HG03097 (cell line): Measurements from ENCODE around the gene ZNF674.
"Not testable (repeated sequence)": the region's sequence is repeated elsewhere in the genome, so short reads cannot be mapped to it uniquely, and the experiment has no call there.

Experiments
- ATAC-seq: cut with Tn5 transposase; IDR thresholded peaks from one replicate; pipeline ENCODE4 v1.9.1; 2021; ENCODE audit not compliant: unreplicated experiment, low FRiP score

Gene ZNF674

DNA sequence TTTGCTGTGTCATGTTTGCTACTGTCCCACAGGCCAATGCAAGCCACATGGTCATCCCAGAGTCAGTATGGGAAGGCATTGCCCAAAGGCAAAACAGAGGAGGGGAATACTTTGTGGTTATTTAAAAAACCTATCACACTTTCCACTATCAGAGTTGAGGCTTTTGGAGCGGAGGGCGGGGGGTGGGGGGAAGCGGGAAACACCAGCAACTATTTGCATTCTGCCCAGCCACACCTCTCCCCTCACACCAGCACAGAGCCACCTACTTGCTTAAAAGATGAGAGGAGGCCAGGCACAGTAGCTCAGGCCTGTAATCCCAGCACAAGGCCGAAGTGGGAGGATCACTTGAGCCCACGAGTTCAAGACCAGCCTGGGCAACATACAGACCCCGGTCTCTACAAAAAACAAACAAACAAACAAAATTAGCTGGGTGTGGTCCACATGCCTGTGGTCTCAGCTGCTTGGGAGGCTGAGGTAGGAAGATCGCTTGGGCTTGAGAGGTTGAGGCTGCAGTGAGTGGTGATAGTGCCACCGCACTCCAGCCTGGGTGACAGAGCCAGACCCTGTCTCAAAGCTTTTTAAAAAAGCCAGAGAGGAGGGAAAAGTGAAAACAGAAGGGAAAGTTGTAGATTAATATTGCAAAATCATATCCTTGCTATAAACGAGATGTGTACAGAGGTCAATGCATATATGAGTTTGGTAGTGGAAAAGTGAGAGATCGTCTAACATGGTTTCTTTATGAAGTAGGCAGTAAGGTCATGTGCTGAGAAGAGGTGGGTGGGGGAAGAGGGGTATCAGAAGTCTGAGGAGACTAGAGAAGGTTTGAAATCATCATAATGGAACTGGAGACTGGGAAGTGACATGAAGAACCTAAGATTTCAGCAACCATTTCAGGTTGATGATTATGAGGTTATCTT is 26.5 kb upstream of the ZNF674 start:
- no peak for ATAC-seq

- ATAC-seq: no peak
Measured at GRCh38 chrX:46569621-46570020, 24.4 kb upstream of the ZNF674 start.

GRCh38 chrX:46567388-46567787 is 22.2 kb upstream of the ZNF674 start:
- ATAC-seq: no peak

GRCh38 chrX:46561824-46562657 is 16.8 kb upstream of the ZNF674 start:
- ATAC-seq: peak; percentile 94

DNA sequence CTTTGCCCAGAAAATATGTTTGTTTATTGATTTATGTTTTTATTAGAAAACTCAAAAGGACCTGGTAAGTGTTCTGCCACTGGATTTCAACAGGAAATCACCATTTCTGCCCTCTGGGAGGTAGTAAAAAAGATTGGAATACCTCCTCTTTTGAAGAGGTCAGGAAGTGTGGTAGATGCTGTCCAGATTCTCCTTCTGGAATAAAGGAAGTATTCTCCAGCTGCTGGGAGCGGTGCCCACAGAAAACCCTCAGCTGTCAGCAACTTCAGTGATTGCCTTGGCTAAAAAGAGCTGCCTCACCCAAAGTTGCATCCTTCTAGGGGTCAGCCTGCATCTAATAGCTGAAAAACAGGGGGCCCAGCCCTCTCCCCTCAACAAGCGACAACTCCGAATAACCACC is 13.8 kb upstream of the ZNF674 start:
- no peak for ATAC-seq

- no peak for ATAC-seq
Measured at GRCh38 chrX:46554942-46555341, 9.7 kb upstream of the ZNF674 start.

DNA sequence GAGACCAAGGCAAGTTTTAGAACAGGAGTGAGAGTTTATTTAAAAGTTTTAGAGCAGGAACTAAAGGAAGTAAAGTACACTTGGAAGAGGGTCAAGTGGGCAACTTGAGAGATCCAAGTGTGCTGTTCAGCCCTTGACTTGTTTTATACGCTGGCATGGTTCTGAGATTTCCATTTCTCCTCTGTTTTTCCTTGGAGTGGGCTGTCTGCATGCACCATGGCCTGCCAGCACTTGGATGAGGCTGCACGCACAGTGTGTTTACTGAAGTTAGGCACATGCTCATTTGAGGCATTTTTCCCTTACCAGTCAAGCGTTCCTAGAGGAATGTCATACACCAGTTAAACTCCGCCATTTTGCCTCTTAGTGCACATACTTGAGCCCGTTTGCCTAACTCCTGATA is 8.7 kb upstream of the ZNF674 start:
- no peak for ATAC-seq

DNA sequence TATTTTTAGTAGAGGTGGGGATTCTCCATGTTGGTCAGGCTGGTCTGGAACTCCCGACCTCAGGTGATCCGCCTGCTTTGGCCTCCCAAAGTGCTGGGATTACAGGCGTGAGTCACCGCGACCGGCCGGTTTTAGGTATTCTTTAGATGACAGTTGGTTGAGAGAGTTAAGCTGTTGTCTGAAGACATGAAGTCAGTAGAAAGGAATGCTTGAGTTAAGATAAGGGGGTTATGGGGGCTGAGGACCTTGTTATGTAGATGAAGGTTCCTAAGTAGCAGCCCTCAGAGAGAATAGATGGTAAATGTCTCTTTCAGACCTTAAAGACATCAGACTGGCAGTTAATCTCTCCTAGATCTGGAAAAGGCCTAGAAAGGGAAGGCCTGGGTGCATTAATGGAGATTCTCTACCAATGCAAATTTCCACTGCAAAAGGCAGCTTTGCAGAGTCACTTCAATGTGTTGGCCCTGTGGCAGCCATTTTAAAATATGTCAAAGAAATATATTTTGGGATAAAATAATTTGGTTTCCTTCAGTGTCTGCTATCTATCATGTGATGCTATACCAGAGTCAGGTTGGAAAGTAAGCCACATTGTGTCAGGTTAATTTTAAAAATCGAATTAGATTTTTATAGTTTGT is 6.4 kb upstream of the ZNF674 start:
- no peak for ATAC-seq

- ATAC-seq: no peak
Measured at GRCh38 chrX:46549914-46550313, 4.7 kb upstream of the ZNF674 start.

- ATAC-seq: no peak
Measured at GRCh38 chrX:46547857-46548256, 2.6 kb upstream of the ZNF674 start.

- not testable (repeated sequence) for ATAC-seq
Measured at GRCh38 chrX:46544527-46544926, 694 bp downstream of the ZNF674 start.

GRCh38 chrX:46543441-46543840 is 1.8 kb downstream of the ZNF674 start:
- no peak for ATAC-seq

- no peak for ATAC-seq
Measured at GRCh38 chrX:46531442-46531841, 13.8 kb downstream of the ZNF674 start.

DNA sequence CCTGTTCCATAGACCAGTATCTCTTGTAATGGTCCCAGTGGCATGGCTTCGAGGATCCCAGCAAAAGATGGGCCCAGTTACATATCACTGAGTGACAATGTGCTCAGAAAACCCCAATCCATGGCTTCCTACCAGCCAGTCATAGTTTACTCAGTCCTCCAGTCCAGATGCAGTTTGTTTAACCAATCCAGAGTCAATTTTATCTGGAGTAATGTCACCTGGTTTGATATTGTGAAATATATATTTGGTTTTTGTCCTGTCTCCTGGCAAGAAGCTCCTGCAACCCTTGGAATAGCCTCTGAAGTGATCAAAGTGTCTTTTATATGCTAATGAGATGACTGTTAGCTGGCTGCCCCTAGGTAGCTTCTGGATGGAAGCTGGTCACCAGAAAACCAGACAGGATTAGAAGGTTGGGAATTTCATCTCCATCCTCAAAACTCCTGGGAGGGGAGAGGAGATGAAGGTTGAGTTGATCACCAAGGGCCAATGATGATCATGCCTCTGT is 14.8 kb downstream of the ZNF674 start:
- not testable (repeated sequence) for ATAC-seq

DNA sequence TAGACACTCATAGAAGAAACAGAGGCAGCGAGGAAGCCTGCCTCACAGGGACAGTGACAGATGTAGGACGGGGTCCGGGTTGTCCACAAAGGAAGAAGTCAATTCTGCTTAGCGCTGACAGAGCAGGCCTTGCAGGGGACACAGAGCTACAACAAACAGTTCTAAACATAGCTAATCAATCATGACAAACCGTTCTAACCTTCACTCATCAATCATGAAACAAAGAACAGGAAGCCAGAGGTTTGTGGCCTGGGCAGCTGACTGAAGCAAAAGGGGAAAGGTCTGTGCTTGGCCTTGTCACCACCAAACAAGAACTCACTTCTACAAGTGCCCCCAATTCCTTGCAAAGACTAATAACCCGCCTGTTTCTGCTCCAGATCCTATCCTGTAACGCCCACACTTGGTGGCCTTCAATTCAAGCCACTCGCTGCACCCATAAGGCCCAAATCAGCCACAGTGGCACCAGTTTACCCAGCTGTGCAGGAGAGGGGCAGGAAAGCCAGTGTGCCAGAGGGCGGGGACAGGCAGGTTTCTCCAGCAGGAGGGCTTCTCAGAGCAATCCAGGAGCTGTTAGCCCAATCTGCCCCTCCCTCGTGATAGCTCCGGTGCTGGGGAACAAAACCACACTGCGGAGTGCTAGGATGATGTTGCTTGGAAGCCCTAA is 15.3 kb downstream of the ZNF674 start:
- not testable (repeated sequence) for ATAC-seq

DNA sequence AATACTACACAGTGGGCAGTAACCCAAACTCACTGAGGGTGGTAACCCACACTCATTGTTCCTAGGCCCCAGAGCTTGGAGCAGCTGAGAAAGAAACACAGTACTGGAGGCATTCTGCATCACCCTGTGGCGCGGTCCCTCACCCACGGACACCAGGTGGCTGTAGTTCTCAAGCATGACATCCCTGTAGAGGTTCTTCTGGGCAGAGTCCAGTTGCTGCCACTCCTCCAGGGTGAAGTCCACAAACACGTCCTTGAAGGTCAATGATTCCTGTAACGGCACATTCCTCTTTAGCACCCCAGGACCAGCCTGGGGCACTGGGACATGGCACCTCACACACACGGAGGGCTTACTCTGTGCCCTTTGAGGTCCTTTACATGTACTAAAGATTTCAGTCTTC is 16.6 kb downstream of the ZNF674 start:
- ATAC-seq: not testable (repeated sequence)

DNA sequence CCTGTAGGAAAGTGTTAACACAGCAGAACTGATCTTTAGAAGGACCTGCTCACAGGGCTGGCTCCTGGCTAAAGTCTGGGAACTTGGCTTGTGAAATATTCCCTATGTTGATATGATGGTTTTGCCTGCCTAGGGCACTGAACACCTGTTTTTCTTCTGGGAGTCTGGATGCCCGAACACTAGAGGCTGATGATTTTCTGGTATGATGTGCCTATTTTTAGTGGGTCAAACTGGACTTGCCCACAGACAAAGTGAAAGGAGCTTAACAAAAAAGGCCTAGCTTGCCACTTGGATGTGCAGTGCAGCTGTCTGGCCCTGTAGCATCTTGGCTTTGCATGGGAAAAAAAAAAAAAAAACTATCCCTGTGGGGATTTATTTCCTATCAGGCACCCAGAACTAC is 39.1 kb downstream of the ZNF674 start:
- no peak for ATAC-seq

DNA sequence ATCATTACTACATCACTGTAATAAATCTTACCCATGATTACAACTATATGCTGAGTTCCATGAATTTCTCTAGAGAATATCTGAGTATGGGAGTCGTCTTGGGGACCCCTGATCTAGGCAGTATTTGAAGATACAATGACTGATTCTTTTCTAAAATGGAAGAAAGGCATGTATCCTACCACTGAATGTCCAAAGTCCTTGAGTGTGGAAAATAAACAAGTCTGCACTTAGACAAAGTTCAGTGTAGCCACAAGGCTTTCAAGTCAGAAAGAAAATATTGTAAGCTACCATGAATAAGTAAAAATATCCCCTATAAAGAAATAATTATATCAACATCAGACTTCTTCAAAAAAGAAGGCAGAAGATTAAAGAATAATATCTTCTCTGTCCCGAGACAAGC is 42.4 kb downstream of the ZNF674 start:
- no peak for ATAC-seq

- ATAC-seq: no peak
Measured at GRCh38 chrX:46500054-46500453, 45.2 kb downstream of the ZNF674 start.

DNA sequence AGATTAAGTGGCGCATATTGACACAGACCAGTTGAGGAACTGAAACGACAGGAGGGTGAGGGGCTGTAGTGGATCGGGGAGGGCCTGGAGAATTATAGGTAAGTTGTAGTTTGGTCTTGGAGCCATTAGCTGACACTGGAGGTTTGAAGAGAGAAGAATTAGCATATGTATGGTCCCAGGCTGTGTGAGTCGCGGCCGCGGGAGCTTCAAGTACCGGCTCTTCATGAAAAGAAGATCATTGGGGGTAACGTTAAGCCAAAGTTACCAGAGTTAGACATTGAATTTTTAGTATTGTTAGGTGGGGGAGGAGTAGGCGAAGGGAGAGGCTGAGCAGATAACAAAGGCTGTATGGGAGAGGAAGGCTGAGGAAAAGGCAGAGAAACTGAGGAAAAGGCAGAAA is 56.5 kb downstream of the ZNF674 start:
- no peak for ATAC-seq
